Heart right ventricle (tissue), 16 donors: Measurements from ENCODE around the gene MGA. TPM values are rescaled to one million over a fixed set of nuclear protein-coding genes. Genes with fewer than 3 reads are reported as not detected.
A peak's percentile ranks its signal among the peaks of the same experiment; 100 is the strongest.

Experiments used
- ATAC-seq, 8 donors: fragments of 200-7000 bp; cut with Tn5 transposase; one replicate each; pipeline ENCODE4 v1.9.1; 2020; ENCODE audit warnings: mild to moderate bottlenecking in 8 of 8, moderate library complexity in 8 of 8, moderate number of reproducible peaks in 1 of 8
- DNase-seq, 2 donors: peaks; one replicate each; pipeline ENCODE4 v3.0.0-alpha.2; 2020
- H3K27ac ChIP-seq, 10 donors: fragments of 200-600 bp; sonication (generic) in 2 of 10; one replicate each; pipeline versions ENCODE4 v1.5.0 to v1.8.0; 2020 to 2022; ENCODE audit warnings: mild to moderate bottlenecking in 3 of 10
- H3K27me3 ChIP-seq, 7 donors: fragments of 200-600 bp; one replicate each; pipeline ENCODE4 v1.8.0; 2021 to 2022; ENCODE audit warnings: mild to moderate bottlenecking in 2 of 7
- H3K36me3 ChIP-seq, 9 donors: fragments of 200-600 bp; sonication (generic) in 1 of 9; one replicate each; pipeline versions ENCODE4 v1.5.0 to v1.8.0; 2020 to 2022; ENCODE audit warnings: mild to moderate bottlenecking in 2 of 9
- H3K4me1 ChIP-seq, 9 donors: fragments of 200-600 bp; sonication (generic) in 1 of 9; one replicate each; pipeline versions ENCODE4 v1.5.0 to v1.8.0; 2020 to 2022; ENCODE audit warnings: mild to moderate bottlenecking in 4 of 9
- H3K4me3 ChIP-seq, 10 donors: fragments of 200-600 bp; sonication (generic) in 2 of 10; one replicate each; pipeline versions ENCODE4 v1.5.0 to v1.8.0; 2020 to 2022; ENCODE audit warnings: mild to moderate bottlenecking in 7 of 10, moderate library complexity in 2 of 10
- H3K9me3 ChIP-seq, 11 donors: fragments of 200-600 bp in 10 of 11; sonication (generic) in 2 of 11; one replicate each; pipeline versions ENCODE4 v1.5.0 to v1.8.0; 2013 to 2022; ENCODE audit warnings: mild to moderate bottlenecking in 2 of 11, control low read depth in 1 of 11, moderate library complexity in 1 of 11
- CTCF ChIP-seq, 9 donors: fragments of 200-600 bp; sonication (generic) in 2 of 9; IDR thresholded peaks; one replicate each; pipeline versions ENCODE4 v1.5.0 to v1.8.0; 2021 to 2022; ENCODE audit warnings: antibody characterized with exemption in 9 of 9, mild to moderate bottlenecking in 5 of 9, moderate library complexity in 1 of 9
- WGBS, 2 donors: extraction: QIAGEN DNeasy Blood & Tissue Kit; methylation state at CpG; one replicate each; pipeline ENCODE4 v1.1.7; 2013; ENCODE audit warnings: inconsistent platforms in 1 of 2; 5-methylcytosine and 5-hydroxymethylcytosine counted together
- intact Hi-C, 10 donors: fragments of 100-400 bp; cut with DNase I; formaldehyde crosslinking; loops; one replicate each; pipeline versions ENCODE4 v1.11.1 to v1.14.2; 2022
- polyA plus RNA-seq, 2 donors: library from polyadenylated mRNA; stranded (reverse); fragments of 200-250 nt; gene quantifications; one replicate each; pipeline ENCODE4 v1.2.3, GENCODE V29; 2013
- total RNA-seq, 10 donors: library from RNA; stranded (reverse); fragmentation: NEBNext Ultra II Directional in 3 of 10; extraction: Animal tissue kit (Norgen Biotek cat#: 25700) in 3 of 10; gene quantifications; one replicate each; pipeline versions ENCODE4 v1.2.1 to v1.2.4, GENCODE V29; 2021 to 2023
- donor health status: Arrhythmogenic right ventricular cardiomyopathy.
- donor health status: ischemic (EF 13 %, LVEDD 7.1; RV severe dilation, severe dysfunction).
- donor health status: healthy with polysubstance abuse.
- donor health status: DM: no; HTN: yes; CAD: no.
- donor health status: DM: no; HTN: no; CAD: no.
- donor health status: ischemic (EF 25% LVEDD 6.9; RV normal size, moderate dysfunction).
- donor health status: ischemic (EF 25% LVEDD 5.7; RV mildly dilated, moderate dysfunction).
- donor health status: healthy.
- donor health status: DM: yes; HTN: yes; CAD: no.
- donor health status: Ischemic cardiomyopathy.
- donor health status: ischemic (EF 35%, LVEDD 5.7; RV mildly dilated, moderate dysfunction).
- donor health status: nonischemic (EF 11% LVEDD 7.7; RV severe dilation, severe dysfunction).
- donor health status: DM: yes; HTN: yes; CAD: no.
- donor health status: PGD.
- donor health status: ischemic (EF 29% LVEDD 5.4; RV normal size, mild dysfunction).
- donor health status: nonischemic (EF 23%, LVEDD 6.1; RV moderate dilation, normal function).

The MGA gene
- total and polyA plus RNA-seq, 12 donors = 1.6 to 45.3 (median 34.4) TPM

GRCh38 chr15:41756198-41756597 is 96.0 kb downstream of the MGA start:
- intact Hi-C loops = no loop called here
- Histone ChIP-seq H3K9me3 (no peaks in the 10 kb centered on the region), H3K36me3 (peaks cover 0 to 95% (median 21%) of the 10 kb centered on the region in 9 donors), H3K27me3 (no peaks in the 10 kb centered on the region), H3K4me1 (no peaks in the 10 kb centered on the region), H3K4me3 (no peak overlapping the region), H3K27ac (no peak overlapping the region)
- DNase-seq (no peak), ATAC-seq (no peak)
- WGBS, 2 donors = 91 to 95% methylated on average over 2 of the region's 2 CpGs
- no peak for TF ChIP-seq CTCF (IDR thresholded peaks at IDR 0.05)

- ATAC-seq (peak in 6 of 8 donors; percentile 11 to 52 (median 39)), DNase-seq (peak in 1 of 2 donors; percentile 53)
- H3K27ac ChIP-seq = peak overlapping the region in 3 of 10 donors; percentile 82 to 88 (median 85)
- peak; percentile 40 to 83 (median 72) for TF ChIP-seq CTCF (IDR thresholded peaks at IDR 0.05)
- no peak overlapping the region for H3K4me3 ChIP-seq
- peaks cover 0 to 30% (median 0%) of the 10 kb centered on the region in 9 donors for H3K36me3 ChIP-seq
- intact Hi-C loops = loop anchor here (1.0 to 10.0 kb wide), 10 partner anchors 38 to 202 kb away; partner anchors contain the start of genes EHD4 (in 2 of the 10), SPTBN5 (in 2 of the 10) and JMJD7 (in 1 of the 10)
- H3K4me1 ChIP-seq = peaks cover 13 to 48% (median 41%) of the 10 kb centered on the region in 9 donors
- WGBS, 2 donors = 57 to 63% methylated on average over 8 of the region's 8 CpGs
- H3K9me3 ChIP-seq = no peaks in the 10 kb centered on the region
- no peaks in the 10 kb centered on the region for H3K27me3 ChIP-seq
Measured at GRCh38 chr15:41772720-41773331, 112.6 kb downstream of the MGA start.

GRCh38 chr15:41773332-41773728 is 113.1 kb downstream of the MGA start:
- Histone ChIP-seq H3K27me3 (no peaks in the 10 kb centered on the region), H3K36me3 (peaks cover 0 to 25% (median 0%) of the 10 kb centered on the region in 9 donors), H3K4me1 (peaks cover 13 to 49% (median 42%) of the 10 kb centered on the region in 9 donors), H3K27ac (peak overlapping the region in 8 of 10 donors; percentile 66 to 88 (median 84)), H3K9me3 (no peaks in the 10 kb centered on the region), H3K4me3 (peak overlapping the region in 7 of 10 donors; percentile 72 to 85 (median 82))
- 31 to 33% methylated on average over 5 of the region's 5 CpGs for WGBS, 2 donors
- ATAC-seq = no peak
- DNase-seq = no peak
- intact Hi-C loops = loop anchor here in 9 of 10 donors (1.0 to 10.0 kb wide), 10 partner anchors 38 to 201 kb away; partner anchors contain the start of genes EHD4 (in 2 of the 9), SPTBN5 (in 2 of the 9) and JMJD7 (in 1 of the 9)
- no peak for TF ChIP-seq CTCF (IDR thresholded peaks at IDR 0.05)

GRCh38 chr15:41773729-41774061 is 113.5 kb downstream of the MGA start:
- WGBS, 2 donors = 6 to 11% methylated on average over 7 of the region's 7 CpGs
- Histone ChIP-seq H3K27me3 (no peaks in the 10 kb centered on the region), H3K4me3 (peak overlapping the region; percentile 35 to 85 (median 77)), H3K36me3 (peaks cover 0 to 22% (median 0%) of the 10 kb centered on the region in 9 donors), H3K4me1 (peaks cover 13 to 52% (median 42%) of the 10 kb centered on the region in 9 donors), H3K27ac (peak overlapping the region; percentile 52 to 88 (median 84)), H3K9me3 (no peaks in the 10 kb centered on the region)
- intact Hi-C loops = loop anchor here in 9 of 10 donors (1.0 to 10.0 kb wide), 10 partner anchors 38 to 201 kb away; partner anchors contain the start of genes EHD4 (in 2 of the 9), SPTBN5 (in 2 of the 9) and JMJD7 (in 1 of the 9)
- no peak for TF ChIP-seq CTCF (IDR thresholded peaks at IDR 0.05)
- ATAC-seq (peak in 1 of 8 donors; percentile 0), DNase-seq (no peak)
